ENCODE data around the gene CISD3. TPM values are rescaled to one million over a fixed set of nuclear protein-coding genes. Genes with fewer than 3 reads are reported as not detected.

Gene CISD3
- total and polyA plus RNA-seq, 2 of the 8 experiments (the other 6 are each of a cell fraction or from before 2014, with no cell fraction given), result 9.4 to 11.1 TPM

DNA sequence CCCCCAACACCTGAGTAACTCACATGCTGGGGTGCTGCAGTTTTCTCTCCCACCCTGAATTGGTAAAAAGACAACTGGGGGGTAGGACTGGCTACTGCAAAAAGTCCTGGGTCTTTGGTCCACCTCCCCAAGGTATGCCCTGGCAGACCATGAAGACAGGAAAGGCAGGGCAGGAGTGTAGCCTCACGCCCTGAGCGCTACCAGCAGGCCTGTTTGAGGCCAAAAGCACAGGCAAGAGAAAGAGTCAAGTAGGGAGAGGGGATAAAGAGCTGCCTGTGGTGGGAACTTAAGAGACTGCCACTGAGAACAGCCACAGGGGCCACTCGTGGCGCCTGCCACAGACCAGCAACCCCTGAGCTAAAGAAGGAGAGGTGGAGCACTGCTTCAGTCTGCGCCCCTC is 36.2 kb downstream of the CISD3 start (continued):
- TF ChIP-seq, protein P1, sequence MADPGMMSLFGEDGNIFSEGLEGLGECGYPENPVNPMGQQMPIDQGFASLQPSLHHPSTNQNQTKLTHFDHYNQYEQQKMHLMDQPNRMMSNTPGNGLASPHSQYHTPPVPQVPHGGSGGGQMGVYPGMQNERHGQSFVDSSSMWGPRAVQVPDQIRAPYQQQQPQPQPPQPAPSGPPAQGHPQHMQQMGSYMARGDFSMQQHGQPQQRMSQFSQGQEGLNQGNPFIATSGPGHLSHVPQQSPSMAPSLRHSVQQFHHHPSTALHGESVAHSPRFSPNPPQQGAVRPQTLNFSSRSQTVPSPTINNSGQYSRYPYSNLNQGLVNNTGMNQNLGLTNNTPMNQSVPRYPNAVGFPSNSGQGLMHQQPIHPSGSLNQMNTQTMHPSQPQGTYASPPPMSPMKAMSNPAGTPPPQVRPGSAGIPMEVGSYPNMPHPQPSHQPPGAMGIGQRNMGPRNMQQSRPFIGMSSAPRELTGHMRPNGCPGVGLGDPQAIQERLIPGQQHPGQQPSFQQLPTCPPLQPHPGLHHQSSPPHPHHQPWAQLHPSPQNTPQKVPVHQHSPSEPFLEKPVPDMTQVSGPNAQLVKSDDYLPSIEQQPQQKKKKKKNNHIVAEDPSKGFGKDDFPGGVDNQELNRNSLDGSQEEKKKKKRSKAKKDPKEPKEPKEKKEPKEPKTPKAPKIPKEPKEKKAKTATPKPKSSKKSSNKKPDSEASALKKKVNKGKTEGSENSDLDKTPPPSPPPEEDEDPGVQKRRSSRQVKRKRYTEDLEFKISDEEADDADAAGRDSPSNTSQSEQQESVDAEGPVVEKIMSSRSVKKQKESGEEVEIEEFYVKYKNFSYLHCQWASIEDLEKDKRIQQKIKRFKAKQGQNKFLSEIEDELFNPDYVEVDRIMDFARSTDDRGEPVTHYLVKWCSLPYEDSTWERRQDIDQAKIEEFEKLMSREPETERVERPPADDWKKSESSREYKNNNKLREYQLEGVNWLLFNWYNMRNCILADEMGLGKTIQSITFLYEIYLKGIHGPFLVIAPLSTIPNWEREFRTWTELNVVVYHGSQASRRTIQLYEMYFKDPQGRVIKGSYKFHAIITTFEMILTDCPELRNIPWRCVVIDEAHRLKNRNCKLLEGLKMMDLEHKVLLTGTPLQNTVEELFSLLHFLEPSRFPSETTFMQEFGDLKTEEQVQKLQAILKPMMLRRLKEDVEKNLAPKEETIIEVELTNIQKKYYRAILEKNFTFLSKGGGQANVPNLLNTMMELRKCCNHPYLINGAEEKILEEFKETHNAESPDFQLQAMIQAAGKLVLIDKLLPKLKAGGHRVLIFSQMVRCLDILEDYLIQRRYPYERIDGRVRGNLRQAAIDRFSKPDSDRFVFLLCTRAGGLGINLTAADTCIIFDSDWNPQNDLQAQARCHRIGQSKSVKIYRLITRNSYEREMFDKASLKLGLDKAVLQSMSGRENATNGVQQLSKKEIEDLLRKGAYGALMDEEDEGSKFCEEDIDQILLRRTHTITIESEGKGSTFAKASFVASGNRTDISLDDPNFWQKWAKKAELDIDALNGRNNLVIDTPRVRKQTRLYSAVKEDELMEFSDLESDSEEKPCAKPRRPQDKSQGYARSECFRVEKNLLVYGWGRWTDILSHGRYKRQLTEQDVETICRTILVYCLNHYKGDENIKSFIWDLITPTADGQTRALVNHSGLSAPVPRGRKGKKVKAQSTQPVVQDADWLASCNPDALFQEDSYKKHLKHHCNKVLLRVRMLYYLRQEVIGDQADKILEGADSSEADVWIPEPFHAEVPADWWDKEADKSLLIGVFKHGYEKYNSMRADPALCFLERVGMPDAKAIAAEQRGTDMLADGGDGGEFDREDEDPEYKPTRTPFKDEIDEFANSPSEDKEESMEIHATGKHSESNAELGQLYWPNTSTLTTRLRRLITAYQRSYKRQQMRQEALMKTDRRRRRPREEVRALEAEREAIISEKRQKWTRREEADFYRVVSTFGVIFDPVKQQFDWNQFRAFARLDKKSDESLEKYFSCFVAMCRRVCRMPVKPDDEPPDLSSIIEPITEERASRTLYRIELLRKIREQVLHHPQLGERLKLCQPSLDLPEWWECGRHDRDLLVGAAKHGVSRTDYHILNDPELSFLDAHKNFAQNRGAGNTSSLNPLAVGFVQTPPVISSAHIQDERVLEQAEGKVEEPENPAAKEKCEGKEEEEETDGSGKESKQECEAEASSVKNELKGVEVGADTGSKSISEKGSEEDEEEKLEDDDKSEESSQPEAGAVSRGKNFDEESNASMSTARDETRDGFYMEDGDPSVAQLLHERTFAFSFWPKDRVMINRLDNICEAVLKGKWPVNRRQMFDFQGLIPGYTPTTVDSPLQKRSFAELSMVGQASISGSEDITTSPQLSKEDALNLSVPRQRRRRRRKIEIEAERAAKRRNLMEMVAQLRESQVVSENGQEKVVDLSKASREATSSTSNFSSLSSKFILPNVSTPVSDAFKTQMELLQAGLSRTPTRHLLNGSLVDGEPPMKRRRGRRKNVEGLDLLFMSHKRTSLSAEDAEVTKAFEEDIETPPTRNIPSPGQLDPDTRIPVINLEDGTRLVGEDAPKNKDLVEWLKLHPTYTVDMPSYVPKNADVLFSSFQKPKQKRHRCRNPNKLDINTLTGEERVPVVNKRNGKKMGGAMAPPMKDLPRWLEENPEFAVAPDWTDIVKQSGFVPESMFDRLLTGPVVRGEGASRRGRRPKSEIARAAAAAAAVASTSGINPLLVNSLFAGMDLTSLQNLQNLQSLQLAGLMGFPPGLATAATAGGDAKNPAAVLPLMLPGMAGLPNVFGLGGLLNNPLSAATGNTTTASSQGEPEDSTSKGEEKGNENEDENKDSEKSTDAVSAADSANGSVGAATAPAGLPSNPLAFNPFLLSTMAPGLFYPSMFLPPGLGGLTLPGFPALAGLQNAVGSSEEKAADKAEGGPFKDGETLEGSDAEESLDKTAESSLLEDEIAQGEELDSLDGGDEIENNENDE (IDR thresholded peaks at IDR 0.05; ENCODE audit: insufficient replicate concordance, low read length), result no peak
- TF ChIP-seq SIRT6 (IDR thresholded peaks at IDR 0.05; ENCODE audit: low read length), result no peak
- TF ChIP-seq SUZ12 (IDR thresholded peaks at IDR 0.05; ENCODE audit: low read length), result no peak
- no peak for TF ChIP-seq HDAC6 (IDR thresholded peaks at IDR 0.05; ENCODE audit: low read depth, low read length)
- TF ChIP-seq KDM5A (IDR thresholded peaks at IDR 0.05; ENCODE audit: low read length), result no peak
- TF ChIP-seq GTF2F1 (IDR thresholded peaks at IDR 0.05; ENCODE audit: borderline replicate concordance, low read depth, low read length), result no peak
- TF ChIP-seq RNF2 (IDR thresholded peaks at IDR 0.05; ENCODE audit: borderline replicate concordance, low read depth, low read length, missing control alignments, poor library complexity, severe bottlenecking), result no peak
- TF ChIP-seq EP300 (IDR thresholded peaks at IDR 0.05; ENCODE audit: borderline replicate concordance in 1 of 2, low read depth in 2 of 2, low read length in 2 of 2), result no peak
- no peak for TF ChIP-seq ZNF274 (IDR thresholded peaks at IDR 0.05; ENCODE audit: borderline replicate concordance, extremely low read depth, low read length)
- no peak for TF ChIP-seq POU5F1 (IDR thresholded peaks at IDR 0.05; ENCODE audit: low read depth, low read length)
- TF ChIP-seq MAFK (IDR thresholded peaks at IDR 0.05; ENCODE audit: low read depth, low read length), result no peak
- TF ChIP-seq YY1 (IDR thresholded peaks at IDR 0.05; ENCODE audit: low read depth, low read length), result no peak

Data from H1 (cell line).